Activated CD8-positive, alpha-beta memory T cell treated with anti-CD3 and anti-CD28 coated beads, Interleukin-2, amount 50 U/mL, for 4 hours (primary cell): Measurements from ENCODE around the gene UBE2O.

ENCODE experiments used
- DNase-seq: peaks from one replicate; pipeline ENCODE4 v3.0.0-alpha.2; 2020

The UBE2O gene

GRCh38 chr17:76462556-76463290 is 9.8 kb upstream of the UBE2O start:
- no peak for DNase-seq

GRCh38 chr17:76461765-76462555 is 9.0 kb upstream of the UBE2O start:
- DNase-seq, result no peak

- no peak for DNase-seq
These were observed 6.7 kb upstream of the UBE2O start for GRCh38 chr17:76459674-76460073.

DNA sequence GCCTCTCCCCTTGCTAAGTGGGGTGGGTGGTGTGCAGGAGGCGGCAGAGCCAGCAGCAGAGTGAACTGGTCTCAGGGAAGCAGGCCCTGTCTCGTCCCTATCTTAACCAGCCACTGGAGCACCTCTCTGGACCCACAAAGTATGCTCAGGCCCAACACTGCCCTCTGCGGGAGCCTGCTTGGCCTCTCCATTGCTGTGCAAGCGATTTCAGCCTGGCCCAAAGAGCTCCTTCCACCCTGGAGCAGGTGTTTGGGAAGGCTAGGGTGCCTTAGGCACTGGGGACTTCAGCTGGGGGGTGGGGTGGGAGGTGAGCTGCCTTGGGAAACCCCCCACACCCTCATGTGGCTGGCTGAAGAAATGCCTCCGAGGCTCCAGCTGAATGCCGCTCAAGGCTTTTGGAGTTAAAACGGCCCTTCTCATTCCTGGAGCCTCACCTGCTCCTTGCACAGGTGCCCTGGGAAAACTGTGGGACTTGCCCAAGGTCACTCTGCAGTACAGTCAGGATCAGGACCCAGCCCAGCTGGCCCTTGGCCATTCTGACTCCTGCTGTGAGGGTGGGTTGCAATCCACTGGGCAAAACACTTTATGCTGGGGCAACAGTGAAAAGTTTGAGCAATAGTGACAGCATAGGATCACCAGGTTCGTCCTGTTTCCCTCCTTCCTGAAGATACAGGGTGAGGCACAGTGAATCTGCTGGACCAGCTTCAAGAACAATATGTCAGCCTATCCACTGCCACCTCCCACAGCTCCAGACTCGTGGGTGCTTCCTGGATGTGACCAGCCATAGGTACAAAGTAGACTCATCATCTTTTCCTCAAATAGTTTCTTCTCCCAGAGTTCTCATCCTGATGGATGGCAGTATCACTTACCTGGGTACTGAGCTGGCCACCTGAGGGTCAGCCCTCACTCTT is 5.9 kb upstream of the UBE2O start:
- no peak for DNase-seq

GRCh38 chr17:76453431-76453743 is 435 bp upstream of the UBE2O start:
- no peak for DNase-seq

- DNase-seq, result no peak
These were observed 759 bp downstream of the UBE2O start for GRCh38 chr17:76452127-76452659.

- DNase-seq, result no peak
These were observed 1.4 kb downstream of the UBE2O start for GRCh38 chr17:76451506-76451905.

DNA sequence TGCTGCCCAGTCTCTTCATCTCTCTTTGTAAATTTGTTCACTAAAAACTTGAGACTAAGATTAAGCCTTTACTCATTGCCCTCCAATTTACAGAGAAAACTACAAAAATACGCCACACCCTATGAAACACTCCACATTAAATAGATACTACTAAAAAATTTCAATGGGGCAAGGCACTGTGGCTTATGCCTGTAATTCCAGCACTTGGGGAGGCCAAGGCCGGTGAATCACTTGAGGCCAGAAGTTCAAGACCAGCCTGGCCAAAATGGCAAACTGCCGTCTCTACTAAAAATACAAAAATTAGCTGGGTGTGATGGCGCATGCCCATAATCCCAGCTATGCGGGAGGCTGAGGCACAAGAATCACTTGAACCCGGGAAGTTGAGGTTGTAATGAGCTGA is 3.8 kb downstream of the UBE2O start:
- no peak for DNase-seq

DNA sequence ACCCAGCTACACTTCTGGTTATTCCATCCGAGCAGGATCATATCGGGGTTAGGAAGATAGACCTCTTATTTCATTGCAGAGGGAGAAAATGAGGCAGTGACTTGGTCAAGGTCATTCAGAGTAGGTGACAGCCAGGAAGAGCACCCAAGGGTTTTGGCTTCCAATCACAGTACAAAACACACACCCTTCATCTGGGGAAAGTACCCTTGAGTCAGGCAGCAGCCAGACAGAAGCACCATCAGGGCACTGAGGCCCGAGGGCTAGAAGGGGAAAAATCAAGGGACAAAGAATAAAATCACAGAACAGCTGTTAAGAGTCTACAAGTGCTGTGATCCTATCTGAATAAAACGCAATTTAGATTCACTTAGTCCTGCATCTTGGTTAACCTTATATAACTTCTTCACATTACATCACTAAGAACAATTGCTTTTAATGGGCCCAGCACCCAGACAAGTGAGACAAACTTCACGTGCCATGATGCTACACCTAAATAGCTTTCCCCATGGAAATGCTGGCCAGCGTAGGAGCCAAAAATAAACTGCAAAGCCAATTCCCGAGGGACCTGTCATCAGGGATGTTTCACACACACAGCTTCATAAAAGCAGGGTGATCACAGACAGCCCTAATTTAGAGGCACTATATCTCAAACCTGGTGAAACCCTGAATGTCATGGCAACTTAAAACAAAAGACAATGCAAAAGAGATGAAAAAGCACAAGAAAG is 4.9 kb downstream of the UBE2O start:
- DNase-seq, result no peak

GRCh38 chr17:76446449-76447231 is 6.3 kb downstream of the UBE2O start:
- no peak for DNase-seq

- DNase-seq, result no peak
These were observed 7.1 kb downstream of the UBE2O start for GRCh38 chr17:76445697-76446448.

GRCh38 chr17:76444518-76445311 is 8.2 kb downstream of the UBE2O start:
- DNase-seq, result no peak

GRCh38 chr17:76442341-76443338 is 10.3 kb downstream of the UBE2O start:
- no peak for DNase-seq

- DNase-seq, result no peak
These were observed 11.1 kb downstream of the UBE2O start for GRCh38 chr17:76441686-76442340.

GRCh38 chr17:76440751-76441362 is 12.1 kb downstream of the UBE2O start:
- DNase-seq, result no peak

DNA sequence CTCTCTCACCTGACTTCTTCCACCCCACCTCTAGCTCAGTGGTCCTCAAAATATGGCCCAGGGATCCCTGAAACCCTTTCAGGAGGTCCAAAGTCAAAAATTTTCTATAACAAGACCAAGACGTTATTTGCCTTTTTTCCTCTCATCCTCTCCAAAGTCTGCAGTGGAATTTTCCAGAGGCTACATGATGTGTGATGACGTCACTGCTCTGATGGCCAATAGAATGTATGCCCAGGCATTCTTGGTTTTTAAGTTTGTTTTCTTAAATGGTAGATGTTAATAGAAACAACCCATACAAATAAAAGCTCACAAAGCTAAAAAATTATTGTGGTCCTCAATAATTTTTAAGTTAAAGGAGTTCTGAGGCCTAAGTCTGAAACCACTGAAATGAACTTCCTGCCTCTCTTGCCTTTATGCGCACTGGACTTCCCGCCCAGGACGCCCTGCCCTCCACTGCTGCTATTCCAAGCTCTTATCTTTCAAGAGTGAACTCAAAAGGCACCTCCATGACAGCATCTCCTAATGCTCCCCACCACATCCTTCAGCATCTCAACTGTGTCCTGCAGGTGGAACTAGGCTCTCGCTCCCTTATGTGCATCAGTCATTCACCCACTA is 13.5 kb downstream of the UBE2O start:
- no peak for DNase-seq

DNA sequence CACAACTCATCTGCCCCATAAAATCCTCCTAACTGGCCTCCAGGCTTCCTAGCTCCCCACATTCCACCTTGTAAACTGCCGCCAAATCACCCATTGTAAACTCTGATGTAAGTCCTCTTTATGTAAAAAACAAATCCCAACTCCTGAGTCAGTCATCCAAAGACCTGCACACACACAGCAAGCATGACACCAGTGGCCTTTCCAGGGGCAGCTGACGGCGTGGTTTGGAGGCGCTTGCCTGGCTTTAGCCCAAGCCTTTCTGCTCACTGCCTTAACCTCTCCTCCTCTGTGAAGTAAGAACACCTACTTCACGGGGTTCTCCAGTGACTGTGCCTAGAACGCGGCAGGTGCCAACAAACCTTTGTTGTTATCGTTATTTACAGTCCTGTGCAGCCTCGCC is 14.0 kb downstream of the UBE2O start:
- no peak for DNase-seq
